DOHH2 (cell line): ENCODE results near the gene EMX1.
"Not testable (repeated sequence)": the region's sequence is repeated elsewhere in the genome, so short reads cannot be mapped to it uniquely, and the experiment has no call there.

Experiments
- H3F3A ChIP-seq: fragments of 200-600 bp; sonication (generic), shearing (Covaris generic); 2 replicates; pipeline ENCODE4 v1.6.0; 2016; ENCODE audit warnings: antibody characterized with exemption, mild to moderate bottlenecking; ENCODE audit not compliant: control insufficient read depth, insufficient read depth
- H3K27ac ChIP-seq: fragments of 200-600 bp; sonication (generic); 2 replicates; pipeline ENCODE4 v1.5.1; 2014; ENCODE audit warnings: low read depth, mild to moderate bottlenecking, low read length, moderate library complexity
- H3K27me3 ChIP-seq: fragments of 200-600 bp; sonication (generic); 2 replicates; pipeline ENCODE4 v1.6.1; 2014; ENCODE audit warnings: mild to moderate bottlenecking, low read length, mixed read lengths; ENCODE audit not compliant: control insufficient read depth
- H3K36me3 ChIP-seq: fragments of 200-600 bp; sonication (generic); 2 replicates; pipeline ENCODE4 v1.6.1; 2014; ENCODE audit warnings: mild to moderate bottlenecking, low read length, moderate library complexity, mixed read lengths; ENCODE audit not compliant: control insufficient read depth
- H3K4me1 ChIP-seq: fragments of 200-600 bp; sonication (generic); 2 replicates; pipeline ENCODE4 v1.6.1; 2014; ENCODE audit warnings: mild to moderate bottlenecking, low read length, mixed read lengths; ENCODE audit not compliant: control insufficient read depth
- H3K4me2 ChIP-seq: fragments of 200-600 bp; sonication (generic); 2 replicates; pipeline ENCODE4 v1.6.0; 2014; ENCODE audit warnings: mild to moderate bottlenecking, low read length, moderate library complexity
- H3K4me3 ChIP-seq: fragments of 200-600 bp; sonication (generic); 2 replicates; pipeline ENCODE4 v1.5.1; 2014; ENCODE audit warnings: mild to moderate bottlenecking, low read length, mixed read lengths
- H3K79me2 ChIP-seq: fragments of 200-600 bp; sonication (generic); 2 replicates; pipeline ENCODE4 v1.6.1; 2014; ENCODE audit warnings: mild to moderate bottlenecking, low read length, mixed read lengths; ENCODE audit not compliant: control insufficient read depth
- H3K9me2 ChIP-seq: fragments of 200-600 bp; sonication (generic); replicated peaks from 2 replicates; pipeline ENCODE4 v1.6.1; 2014; ENCODE audit warnings: mild to moderate bottlenecking, low read length, mixed read lengths; ENCODE audit not compliant: control insufficient read depth
- H3K9me3 ChIP-seq: fragments of 200-600 bp; sonication (generic); 2 replicates; pipeline ENCODE4 v1.6.1; 2014; ENCODE audit warnings: antibody characterized with exemption, low read length, mixed read lengths; ENCODE audit not compliant: control insufficient read depth, insufficient read depth
- H4K20me1 ChIP-seq: fragments of 200-600 bp; sonication (generic); 2 replicates; pipeline ENCODE4 v1.6.0; 2014; ENCODE audit warnings: low read depth, mild to moderate bottlenecking, antibody characterized with exemption, low read length, moderate library complexity; ENCODE audit not compliant: control insufficient read depth, insufficient read depth
- CTCF ChIP-seq: fragments of 200-600 bp; sonication (generic); IDR thresholded peaks from one replicate; pipeline ENCODE4 v1.5.1; 2014; ENCODE audit warnings: antibody characterized with exemption, mild to moderate bottlenecking, low read depth, low read length; ENCODE audit not compliant: poor library complexity, severe bottlenecking
- EZH2phosphoT487 ChIP-seq: fragments of 200-600 bp; sonication (generic); IDR thresholded peaks from 2 replicates; pipeline ENCODE4 v1.6.1; 2017; ENCODE audit warnings: borderline replicate concordance, mild to moderate bottlenecking, antibody characterized with exemption, low read length, moderate library complexity, mixed read lengths

The EMX1 gene

DNA sequence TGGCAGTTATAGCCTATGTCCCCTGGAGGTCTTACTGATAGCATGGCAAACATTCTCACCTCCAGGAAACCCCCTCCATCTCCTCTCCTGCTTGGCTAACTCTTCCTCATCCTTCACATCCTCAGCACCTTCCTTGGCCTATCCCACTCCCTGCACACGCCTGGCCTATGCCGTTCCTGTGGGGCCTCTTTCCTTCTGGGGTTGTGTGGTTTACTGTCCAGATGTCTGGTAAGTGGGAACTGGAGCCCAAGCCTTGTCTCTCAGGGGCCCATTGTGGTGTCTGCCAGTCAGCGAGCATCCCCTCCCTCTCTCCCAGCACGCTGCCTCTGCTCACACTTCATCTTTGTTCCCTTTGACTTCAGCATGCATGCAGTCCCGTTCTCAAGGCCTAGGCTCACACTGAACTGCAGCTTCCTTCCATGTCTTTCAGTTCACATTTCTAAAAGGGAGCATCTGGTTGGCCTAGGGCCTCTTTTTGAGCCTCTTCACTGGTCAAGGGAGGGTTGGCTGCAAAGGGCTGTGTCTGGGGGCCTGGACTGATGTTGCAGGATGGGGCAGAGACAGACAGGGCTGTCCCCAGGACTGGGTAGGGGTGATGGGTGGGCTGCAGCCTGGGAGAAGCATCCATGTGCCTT, 17.0 kb upstream of the EMX1 start:
- H3K27me3 ChIP-seq: peaks cover 36% of the 10 kb centered on the region
- no peak overlapping the region for H3K27ac ChIP-seq
- H3K9me3 ChIP-seq: no peaks in the 10 kb centered on the region
- TF ChIP-seq EZH2phosphoT487 (no peak), CTCF (no peak)
- H3K36me3 ChIP-seq: no peaks in the 10 kb centered on the region
- no peaks in the 10 kb centered on the region for H3F3A ChIP-seq
- H3K4me3 ChIP-seq: no peak overlapping the region
- no peaks in the 10 kb centered on the region for H4K20me1 ChIP-seq
- no peaks in the 10 kb centered on the region for H3K79me2 ChIP-seq
- no peaks in the 10 kb centered on the region for H3K9me2 ChIP-seq
- H3K4me1 ChIP-seq: no peaks in the 10 kb centered on the region
- H3K4me2 ChIP-seq: no peak overlapping the region

- TF ChIP-seq CTCF (no peak), EZH2phosphoT487 (no peak)
- Histone ChIP-seq H3K27ac (no peak overlapping the region), H3K79me2 (no peaks in the 10 kb centered on the region), H3F3A (no peaks in the 10 kb centered on the region), H3K4me3 (no peak overlapping the region), H4K20me1 (no peaks in the 10 kb centered on the region), H3K4me1 (no peaks in the 10 kb centered on the region), H3K36me3 (no peaks in the 10 kb centered on the region), H3K9me3 (no peaks in the 10 kb centered on the region), H3K4me2 (no peak overlapping the region), H3K9me2 (no peaks in the 10 kb centered on the region), H3K27me3 (peaks cover 25% of the 10 kb centered on the region)
Observed at GRCh38 chr2:72901426-72901825, 15.9 kb upstream of the EMX1 start.

DNA sequence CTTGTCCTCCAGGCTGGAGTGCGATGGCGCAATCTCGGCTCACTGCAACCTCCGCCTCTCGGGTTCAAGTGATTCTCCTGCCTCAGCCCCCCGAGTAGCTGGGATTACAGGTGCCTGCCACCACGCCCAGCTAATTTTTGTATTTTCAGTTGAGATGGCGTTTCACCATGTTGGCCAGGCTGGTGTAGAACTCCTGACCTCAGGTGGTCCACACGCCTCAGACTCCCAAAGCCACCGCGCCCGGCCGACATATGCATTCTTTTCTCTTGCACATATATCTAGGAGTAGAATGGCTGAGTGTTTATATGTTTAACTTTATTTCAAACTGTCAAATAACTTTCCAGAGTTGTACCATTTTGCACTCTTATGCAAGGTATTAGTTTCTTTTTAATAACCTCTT, 9.9 kb upstream of the EMX1 start:
- not testable (repeated sequence) for H3F3A ChIP-seq, H3K9me2 ChIP-seq, H3K4me2 ChIP-seq, H3K36me3 ChIP-seq, H4K20me1 ChIP-seq, H3K27ac ChIP-seq, H3K4me1 ChIP-seq, H3K9me3 ChIP-seq, H3K79me2 ChIP-seq, H3K4me3 ChIP-seq
- H3K27me3 ChIP-seq: peaks cover 39% of the 10 kb centered on the region

DNA sequence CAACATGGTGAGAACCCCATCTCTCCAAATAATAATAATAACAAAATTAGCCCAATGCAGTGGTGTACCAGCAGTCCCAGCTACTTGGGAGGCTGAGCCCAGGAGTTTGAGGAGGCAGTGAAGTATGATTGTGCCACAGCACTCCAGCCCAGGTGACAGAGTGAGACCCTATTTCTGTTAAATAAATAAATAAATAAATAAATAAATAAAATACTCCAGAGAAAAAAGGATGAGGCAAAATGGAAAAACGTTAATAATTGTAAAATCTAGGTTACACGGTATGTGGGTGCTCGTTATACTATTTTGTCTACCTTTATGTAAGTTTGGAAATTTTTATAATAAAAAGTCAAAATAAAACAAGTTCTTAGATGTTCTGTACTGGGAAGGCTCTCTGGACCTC, 8.6 kb upstream of the EMX1 start:
- no peaks in the 10 kb centered on the region for H3K9me2 ChIP-seq
- no peaks in the 10 kb centered on the region for H3K4me1 ChIP-seq
- H3F3A ChIP-seq: no peaks in the 10 kb centered on the region
- no peak overlapping the region for H3K4me3 ChIP-seq
- H3K4me2 ChIP-seq: no peak overlapping the region
- H3K36me3 ChIP-seq: no peaks in the 10 kb centered on the region
- no peaks in the 10 kb centered on the region for H3K79me2 ChIP-seq
- no peak overlapping the region for H3K27ac ChIP-seq
- TF ChIP-seq CTCF (no peak), EZH2phosphoT487 (no peak)
- no peaks in the 10 kb centered on the region; the same call in 1 of the 2 replicates for H4K20me1 ChIP-seq
- H3K9me3 ChIP-seq: no peaks in the 10 kb centered on the region
- peaks cover 38% of the 10 kb centered on the region for H3K27me3 ChIP-seq
